GM12892 (cell line): ENCODE measurements around the gene UBE2U.

Experiments used
- POLR2A ChIP-seq: IDR thresholded peaks from 2 replicates; pipeline ENCODE4 v1.6.1; 2011; ENCODE audit warnings: low read depth, low read length, control low read depth
- TAF1 ChIP-seq: IDR thresholded peaks from 2 replicates; pipeline ENCODE4 v1.6.1; 2011; ENCODE audit warnings: low read depth, mild to moderate bottlenecking, control low read depth, low read length, borderline replicate concordance

- TF ChIP-seq POLR2A (no peak), TAF1 (no peak)
Observed at GRCh38 chr1:64171797-64172281, 31.6 kb upstream of the UBE2U start.
